Esophagus muscularis mucosa (tissue), 3 donors: Measurements from ENCODE around the gene IQCE.

Source experiments
- CTCF ChIP-seq, 3 experiments: fragments of 200-600 bp in 2 of 3; fragments of 450-650 bp in 1 of 3; sonication (generic) in 2 of 3; IDR thresholded peaks; one replicate each; pipeline ENCODE4 v1.5.1; 2017 to 2019; ENCODE audit warnings: antibody characterized with exemption in 3 of 3, mild to moderate bottlenecking in 2 of 3, moderate library complexity in 1 of 3
- POLR2A ChIP-seq: fragments of 450-650 bp; IDR thresholded peaks from one replicate; pipeline ENCODE4 v1.6.1; 2017; ENCODE audit warnings: antibody characterized with exemption, moderate library complexity, mild to moderate bottlenecking, low read depth
- POLR2AphosphoS5 ChIP-seq, 2 donors: sonication (generic); formaldehyde crosslinking; IDR thresholded peaks; one replicate each; pipeline ENCODE4 v1.6.1; 2017; ENCODE audit warnings: antibody characterized with exemption in 2 of 2

- TF ChIP-seq CTCF (IDR thresholded peaks at IDR 0.05) (no peak), POLR2A (no peak), POLR2AphosphoS5 (IDR thresholded peaks at IDR 0.05) (no peak)
Measured at GRCh38 chr7:2640846-2641316, 82.1 kb downstream of the IQCE start.
